IMR-90 (cell line): ENCODE measurements around the gene ZNF423. TPM values are rescaled to one million over a fixed set of nuclear protein-coding genes. Genes with fewer than 3 reads are reported as not detected.

Source experiments
- ATAC-seq: fragments of 200-7000 bp; cut with Tn5 transposase; 2 replicates; pipeline ENCODE4 v1.9.1; 2020; ENCODE audit warnings: low read depth, mild to moderate bottlenecking, moderate library complexity
- BruUV-seq: library from RNA; stranded (reverse); fragments of 400-500 nt; replicated peaks from 2 replicates; lab custom pipeline; 2021; lab: Mats Ljungman, UMichigan
- CTCF ChIA-PET: fragments of 300-600 bp; formaldehyde crosslinking; extraction: SDS; loops from one replicate; lab custom pipeline; 2021; ENCODE audit warnings: antibody characterized with exemption; lab: Yijun Ruan, JAX
- POLR2A ChIA-PET: fragments of 300-600 bp; sonication (Branson Sonifier 250); formaldehyde crosslinking; loops from one replicate; lab custom pipeline; 2022; ENCODE audit warnings: antibody characterized with exemption; ENCODE audit not compliant: unreplicated experiment; lab: Charles Lee
- DNase-seq: peaks from one replicate; pipeline ENCODE4 v3.0.0; 2013
- H2AFZ ChIP-seq: replicated peaks from 2 replicates; pipeline ENCODE3; 2013; ENCODE audit warnings: low read length, mild to moderate bottlenecking; ENCODE audit not compliant: poor library complexity
- H2AK5ac ChIP-seq: 2 replicates; pipeline ENCODE4 v1.6.1; 2013; ENCODE audit warnings: low read depth, low read length, inconsistent platforms
- H2AK9ac ChIP-seq: replicated peaks from 2 replicates; pipeline ENCODE3; 2013; ENCODE audit warnings: mild to moderate bottlenecking, low read depth, low read length, moderate library complexity; ENCODE audit not compliant: poor library complexity
- H2BK120ac ChIP-seq: 2 replicates; pipeline ENCODE4 v1.6.1; 2013; ENCODE audit warnings: low read depth, low read length, inconsistent platforms
- H2BK15ac ChIP-seq: 3 replicates; pipeline ENCODE4 v1.6.1; 2013; ENCODE audit warnings: low read depth, low read length, inconsistent platforms
- H2BK20ac ChIP-seq: 2 replicates; pipeline ENCODE4 v1.6.1; 2013; ENCODE audit warnings: low read depth, mild to moderate bottlenecking, inconsistent platforms, low read length, moderate library complexity
- H2BK5ac ChIP-seq: 2 replicates; pipeline ENCODE4 v1.6.1; 2013; ENCODE audit warnings: mild to moderate bottlenecking, low read depth, low read length, inconsistent platforms; ENCODE audit not compliant: poor library complexity, severe bottlenecking
- H3K14ac ChIP-seq: replicated peaks from 2 replicates; pipeline ENCODE4 v1.6.1; 2013; ENCODE audit warnings: low read depth, low read length, inconsistent platforms
- H3K18ac ChIP-seq: 2 replicates; pipeline ENCODE4 v1.6.1; 2013; ENCODE audit warnings: low read depth, low read length, control low read depth
- H3K23ac ChIP-seq: 2 replicates; pipeline ENCODE4 v1.6.1; 2013; ENCODE audit warnings: low read depth, low read length, inconsistent platforms
- H3K27ac ChIP-seq: 2 replicates; pipeline ENCODE4 v1.5.1; 2013; ENCODE audit warnings: mild to moderate bottlenecking, control low read depth, low read length; ENCODE audit not compliant: insufficient read depth
- H3K27me3 ChIP-seq: 2 replicates; pipeline ENCODE4 v1.6.1; 2013; ENCODE audit warnings: low read length; ENCODE audit not compliant: control insufficient read depth, insufficient read depth
- H3K36me3 ChIP-seq: 2 replicates; pipeline ENCODE4 v1.6.1; 2013; ENCODE audit warnings: low read length, mixed read lengths; ENCODE audit not compliant: control insufficient read depth, insufficient read depth
- H3K4ac ChIP-seq: 2 replicates; pipeline ENCODE4 v1.6.1; 2013; ENCODE audit warnings: low read depth, low read length, inconsistent platforms
- H3K4me1 ChIP-seq: 2 replicates; pipeline ENCODE4 v1.6.1; 2013; ENCODE audit warnings: low read length, mixed read lengths; ENCODE audit not compliant: control insufficient read depth, insufficient read depth
- H3K4me2 ChIP-seq: 2 replicates; pipeline ENCODE4 v1.6.1; 2013; ENCODE audit warnings: low read depth, mild to moderate bottlenecking, control low read depth, low read length, moderate library complexity
- H3K4me3 ChIP-seq: 2 replicates; pipeline ENCODE4 v1.5.1; 2013; ENCODE audit warnings: low read depth, mild to moderate bottlenecking, control low read depth, low read length, moderate library complexity; ENCODE audit not compliant: insufficient read depth
- H3K56ac ChIP-seq: 2 replicates; pipeline ENCODE4 v1.6.1; 2013; ENCODE audit warnings: low read length, inconsistent platforms; ENCODE audit not compliant: insufficient read depth; ENCODE audit errors: extremely low read depth
- H3K79me1 ChIP-seq, 2 experiments: 2 replicates each; pipeline ENCODE4 v1.6.1; 2013; ENCODE audit warnings: low read length in 2 of 2, inconsistent platforms in 1 of 2, low read depth in 1 of 2
- H3K9ac ChIP-seq: 2 replicates; pipeline ENCODE4 v1.6.1; 2013; ENCODE audit warnings: low read depth, low read length, control low read depth
- H3K9me1 ChIP-seq: 2 replicates; pipeline ENCODE4 v1.6.1; 2013; ENCODE audit warnings: low read length, inconsistent platforms; ENCODE audit not compliant: insufficient read depth
- H3K9me3 ChIP-seq: 2 replicates; pipeline ENCODE4 v1.6.1; 2013; ENCODE audit warnings: low read length; ENCODE audit not compliant: control insufficient read depth, insufficient read depth
- H4K20me1 ChIP-seq: 2 replicates; pipeline ENCODE4 v1.6.1; 2013; ENCODE audit warnings: low read length, inconsistent platforms; ENCODE audit not compliant: insufficient read depth
- H4K5ac ChIP-seq: 2 replicates; pipeline ENCODE4 v1.6.1; 2013; ENCODE audit warnings: mild to moderate bottlenecking, low read depth, low read length, control low read depth
- H4K8ac ChIP-seq, 2 experiments: 2 replicates each; pipeline ENCODE4 v1.6.1; 2013; ENCODE audit warnings: low read depth in 2 of 2, low read length in 2 of 2, control low read depth in 1 of 2, inconsistent platforms in 1 of 2
- H4K91ac ChIP-seq: 2 replicates; pipeline ENCODE4 v1.6.1; 2013; ENCODE audit warnings: low read depth, low read length, inconsistent platforms; ENCODE audit not compliant: insufficient read depth
- CHD1 ChIP-seq: IDR thresholded peaks from 2 replicates; pipeline ENCODE4 v1.6.1; 2012; ENCODE audit warnings: low read depth, low read length, improper control_type of control experiment
- FOS ChIP-seq: fragments of 150-350 bp; IDR thresholded peaks from 2 replicates; pipeline ENCODE4 v1.6.1; 2016; ENCODE audit warnings: low read depth, low read length
- MAFK ChIP-seq: IDR thresholded peaks from 2 replicates; pipeline ENCODE4 v1.6.1; 2012; ENCODE audit warnings: low read depth, low read length, improper control_type of control experiment
- MAZ ChIP-seq: IDR thresholded peaks from 2 replicates; pipeline ENCODE4 v1.6.1; 2012; ENCODE audit warnings: low read depth, mild to moderate bottlenecking, low read length, improper control_type of control experiment, moderate library complexity, borderline replicate concordance
- MXI1 ChIP-seq: IDR thresholded peaks from 2 replicates; pipeline ENCODE4 v1.6.1; 2012; ENCODE audit warnings: low read depth, mild to moderate bottlenecking, low read length, moderate library complexity, borderline replicate concordance
- NFE2L2 ChIP-seq: fragments of 150-350 bp; IDR thresholded peaks from 2 replicates; pipeline ENCODE4 v1.6.1; 2016; ENCODE audit warnings: low read depth, mild to moderate bottlenecking, low read length
- RAD21 ChIP-seq: IDR thresholded peaks from 2 replicates; pipeline ENCODE4 v1.6.1; 2012; ENCODE audit warnings: low read length, improper control_type of control experiment
- WGBS, 2 experiments: methylation state at CpG; one replicate each; pipeline versions ENCODE4 v1.1.5 to v1.1.7; 2013; ENCODE audit warnings: missing lambda C conversion rate in 2 of 2; ENCODE audit not compliant: insufficient read length in 1 of 2; ENCODE audit errors: extremely low coverage in 2 of 2; 5-methylcytosine and 5-hydroxymethylcytosine counted together
- dilution Hi-C: fragments of 300-500 bp; cut with HindIII; formaldehyde crosslinking; loops from one replicate; pipeline ENCODE4 v1.14.3; 2018; ENCODE audit warnings: low sequenced_read_pairs; ENCODE audit not compliant: unreplicated experiment
- in situ Hi-C: fragments of 300-500 bp; cut with MboI; formaldehyde crosslinking; loops from 3 replicates; pipeline ENCODE4 v1.14.3; 2019; ENCODE audit warnings: low sequenced_read_pairs, inconsistent platforms, mixed read lengths
- intact Hi-C: fragments of 100-400 bp; cut with micrococcal nuclease; formaldehyde crosslinking; loops from 2 replicates; pipeline ENCODE4 v1.10.0; 2022
- polyA plus RNA-seq, 3 experiments: library from polyadenylated mRNA; depleted of rRNA; stranded (reverse); fragments of >200 nt; gene quantifications; 2 replicates each; pipeline ENCODE4 v1.2.3, GENCODE V29; 2012; ENCODE audit warnings: low replicate concordance in 1 of 3
- total RNA-seq: library from RNA; depleted of rRNA; stranded (reverse); fragments of >200 nt; gene quantifications from 2 replicates; pipeline ENCODE4 v1.2.3, GENCODE V29; 2012
- TF ChIP-seq, protein P1 (sequence below): fragments of 150-350 bp; IDR thresholded peaks from 2 replicates; pipeline ENCODE4 v1.6.1; 2017; ENCODE audit warnings: mild to moderate bottlenecking, antibody characterized with exemption, low read length, low read depth
- TF ChIP-seq, protein P2 (sequence below): conservative IDR thresholded peaks from 2 replicates; pipeline ENCODE4 v1.5.1; 2012; ENCODE audit warnings: mild to moderate bottlenecking, low read depth, low read length, improper control_type of control experiment

The ZNF423 gene
- total and polyA plus RNA-seq, 2 of the 4 experiments (the other 2 are of a cell fraction), result under 0.01 to 0.10 TPM

DNA sequence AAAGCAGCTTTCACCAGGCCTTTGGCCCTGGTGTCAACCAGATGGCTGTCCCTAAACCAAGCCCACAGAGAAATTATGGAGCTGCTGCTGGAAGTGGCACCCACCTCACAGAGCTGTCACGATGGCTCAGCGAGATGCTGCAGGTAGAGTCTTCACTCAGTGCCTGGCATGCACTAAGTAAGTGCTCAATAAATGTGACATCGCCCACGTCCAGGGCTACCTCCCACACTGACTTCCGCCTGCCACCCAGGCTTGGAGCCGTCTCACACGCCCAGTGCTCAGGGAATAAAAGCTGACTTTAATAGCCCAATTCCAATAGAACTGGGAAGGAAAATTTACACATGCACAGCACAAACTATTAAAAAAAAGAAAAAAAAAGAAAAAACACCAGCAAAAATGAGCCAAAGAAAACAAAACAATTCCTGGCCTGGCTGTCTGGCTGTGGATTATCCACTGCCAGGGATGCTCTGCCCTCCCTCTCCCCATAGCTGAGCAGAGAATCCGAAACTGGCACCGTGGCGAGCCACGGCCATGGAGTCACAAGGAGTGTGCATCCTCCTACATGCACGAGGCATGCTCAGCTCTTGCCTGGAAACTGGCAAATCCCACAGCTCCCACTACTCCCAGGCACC, 68.9 kb downstream of the ZNF423 start:
- BruUV-seq, result no TSS peak
- H3K4ac ChIP-seq, result no peak overlapping the region
- no peaks in the 10 kb centered on the region for H3K9me1 ChIP-seq
- no peak overlapping the region for H2BK15ac ChIP-seq
- ATAC-seq (no peak), DNase-seq (no peak)
- no peaks in the 10 kb centered on the region for H3K79me1 ChIP-seq
- no peak overlapping the region for H2AFZ ChIP-seq
- H3K27ac ChIP-seq, result no peak overlapping the region
- ChIA-PET POLR2A (no interaction called here), CTCF (no interaction called here)
- in situ Hi-C loops (no loop called here), dilution Hi-C loops (no loop called here), intact Hi-C loops (no loop called here)
- no peaks in the 10 kb centered on the region for H3K4me1 ChIP-seq
- H3K14ac ChIP-seq, result no peak overlapping the region
- H3K27me3 ChIP-seq, result no peaks in the 10 kb centered on the region
- H3K56ac ChIP-seq, result no peak overlapping the region
- no peak overlapping the region for H3K9ac ChIP-seq
- H2BK20ac ChIP-seq, result no peak overlapping the region
- H4K8ac ChIP-seq, result no peak overlapping the region
- H4K5ac ChIP-seq, result no peak overlapping the region
- no peaks in the 10 kb centered on the region for H3K9me3 ChIP-seq
- H4K91ac ChIP-seq, result no peak overlapping the region
- H3K4me3 ChIP-seq, result no peak overlapping the region
- H4K20me1 ChIP-seq, result no peaks in the 10 kb centered on the region
- H3K23ac ChIP-seq, result no peak overlapping the region
- no peak overlapping the region for H2BK5ac ChIP-seq
- H2AK5ac ChIP-seq, result no peak overlapping the region
- no peak overlapping the region for H3K18ac ChIP-seq
- H3K4me2 ChIP-seq, result no peak overlapping the region
- H3K36me3 ChIP-seq, result no peaks in the 10 kb centered on the region
- WGBS, 2 experiments, result no CpG with 5 or more reads among the region's 12 CpGs
- TF ChIP-seq FOS, result no peak
- TF ChIP-seq MAZ, result no peak
- no peak for TF ChIP-seq RAD21
- no peak for TF ChIP-seq MAFK
- TF ChIP-seq CHD1, result no peak
- TF ChIP-seq, protein P1, sequence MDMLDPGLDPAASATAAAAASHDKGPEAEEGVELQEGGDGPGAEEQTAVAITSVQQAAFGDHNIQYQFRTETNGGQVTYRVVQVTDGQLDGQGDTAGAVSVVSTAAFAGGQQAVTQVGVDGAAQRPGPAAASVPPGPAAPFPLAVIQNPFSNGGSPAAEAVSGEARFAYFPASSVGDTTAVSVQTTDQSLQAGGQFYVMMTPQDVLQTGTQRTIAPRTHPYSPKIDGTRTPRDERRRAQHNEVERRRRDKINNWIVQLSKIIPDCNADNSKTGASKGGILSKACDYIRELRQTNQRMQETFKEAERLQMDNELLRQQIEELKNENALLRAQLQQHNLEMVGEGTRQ, result no peak
- TF ChIP-seq NFE2L2, result no peak
- TF ChIP-seq MXI1, result no peak
- TF ChIP-seq, protein P2, sequence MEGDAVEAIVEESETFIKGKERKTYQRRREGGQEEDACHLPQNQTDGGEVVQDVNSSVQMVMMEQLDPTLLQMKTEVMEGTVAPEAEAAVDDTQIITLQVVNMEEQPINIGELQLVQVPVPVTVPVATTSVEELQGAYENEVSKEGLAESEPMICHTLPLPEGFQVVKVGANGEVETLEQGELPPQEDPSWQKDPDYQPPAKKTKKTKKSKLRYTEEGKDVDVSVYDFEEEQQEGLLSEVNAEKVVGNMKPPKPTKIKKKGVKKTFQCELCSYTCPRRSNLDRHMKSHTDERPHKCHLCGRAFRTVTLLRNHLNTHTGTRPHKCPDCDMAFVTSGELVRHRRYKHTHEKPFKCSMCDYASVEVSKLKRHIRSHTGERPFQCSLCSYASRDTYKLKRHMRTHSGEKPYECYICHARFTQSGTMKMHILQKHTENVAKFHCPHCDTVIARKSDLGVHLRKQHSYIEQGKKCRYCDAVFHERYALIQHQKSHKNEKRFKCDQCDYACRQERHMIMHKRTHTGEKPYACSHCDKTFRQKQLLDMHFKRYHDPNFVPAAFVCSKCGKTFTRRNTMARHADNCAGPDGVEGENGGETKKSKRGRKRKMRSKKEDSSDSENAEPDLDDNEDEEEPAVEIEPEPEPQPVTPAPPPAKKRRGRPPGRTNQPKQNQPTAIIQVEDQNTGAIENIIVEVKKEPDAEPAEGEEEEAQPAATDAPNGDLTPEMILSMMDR, result no peak
- H2BK120ac ChIP-seq, result no peak overlapping the region
- H2AK9ac ChIP-seq, result no peak overlapping the region
